SW480 (cell line): ENCODE data around the gene RABL6.
"Not testable (repeated sequence)": the region's sequence is repeated elsewhere in the genome, so short reads cannot be mapped to it uniquely, and the experiment has no call there.

ENCODE experiments used
- DNase-seq: peaks from one replicate; pipeline ENCODE4 v3.0.0-alpha.2; 2016; ENCODE audit warnings: low spot score

RABL6 gene

DNA sequence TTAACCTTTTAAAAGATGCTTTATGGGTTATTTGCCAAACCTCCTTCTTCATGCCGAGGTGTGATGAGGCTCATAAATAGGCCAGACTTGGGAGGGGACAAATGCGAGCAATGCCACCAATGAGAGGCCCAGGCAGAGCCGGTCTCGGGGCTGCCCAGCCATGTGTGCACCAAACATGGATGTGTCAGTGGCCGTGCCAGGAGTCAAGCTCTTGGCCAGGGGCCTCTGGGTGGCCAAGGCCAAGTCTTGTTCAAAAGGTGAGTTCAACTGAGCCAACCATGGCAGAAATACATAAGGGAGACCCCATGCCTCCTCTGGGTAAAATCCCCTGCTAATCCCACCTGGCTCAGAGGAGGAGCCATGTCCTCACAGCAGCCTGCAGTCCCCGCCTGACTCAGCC is 32.6 kb upstream of the RABL6 start:
- no peak for DNase-seq

- DNase-seq: no peak
Observed at GRCh38 chr9:136776947-136777346, 30.8 kb upstream of the RABL6 start.

- no peak for DNase-seq
Observed at GRCh38 chr9:136777359-136777758, 30.4 kb upstream of the RABL6 start.

GRCh38 chr9:136779808-136780207 is 27.9 kb upstream of the RABL6 start:
- no peak for DNase-seq

DNA sequence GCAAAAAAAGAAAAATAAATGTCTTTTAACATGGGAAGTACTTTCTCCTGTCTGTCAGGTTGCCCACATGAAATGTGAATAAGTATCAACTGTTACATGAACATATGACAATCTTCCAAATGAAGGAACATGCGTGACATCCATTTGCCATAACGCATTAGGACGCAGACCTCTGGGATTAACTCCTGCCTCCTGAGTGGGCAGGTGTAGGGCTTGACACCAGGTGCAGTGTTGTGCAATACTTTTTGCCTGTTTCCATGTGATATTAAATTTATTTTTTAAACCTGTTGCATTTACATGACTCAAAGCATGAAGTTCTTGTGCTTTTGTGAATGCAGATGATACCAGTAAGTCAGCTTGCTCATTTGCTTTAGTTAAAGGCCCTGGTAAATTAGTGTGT is 25.3 kb upstream of the RABL6 start:
- no peak for DNase-seq

DNA sequence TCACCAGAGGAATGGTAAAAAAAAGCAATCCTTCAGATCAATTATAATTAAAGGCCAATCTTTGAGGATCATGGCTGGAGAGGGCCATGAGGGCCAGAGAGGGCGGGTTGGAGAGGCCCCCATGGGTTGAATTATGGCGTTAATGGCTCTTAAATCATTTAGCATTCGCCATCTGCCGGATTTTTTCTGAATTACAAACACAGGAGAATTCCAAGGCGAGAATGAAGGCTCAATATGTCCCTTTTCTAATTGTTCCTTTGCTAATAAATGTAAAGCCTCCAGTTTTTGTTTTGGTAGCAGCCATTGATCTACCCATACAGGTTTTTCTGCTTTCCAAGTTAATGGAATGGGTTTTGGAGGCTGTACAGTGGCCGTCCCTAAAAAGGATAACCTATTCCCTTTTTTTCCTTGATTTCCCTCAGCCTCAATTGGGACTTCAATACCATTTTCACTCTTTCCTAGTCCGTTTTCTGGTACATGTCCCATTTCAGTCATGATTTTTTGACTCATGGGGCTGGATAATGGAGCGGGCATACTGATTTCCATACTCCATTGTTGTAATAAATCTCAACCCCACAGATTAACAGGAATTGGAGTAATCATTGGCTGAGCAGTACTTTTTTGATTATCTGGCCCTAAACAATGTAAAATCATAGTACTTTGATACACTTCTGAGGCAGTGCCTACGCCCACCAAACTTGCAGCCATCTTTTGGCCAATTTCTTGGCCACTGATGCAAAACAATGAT is 23.3 kb upstream of the RABL6 start:
- DNase-seq: no peak

DNA sequence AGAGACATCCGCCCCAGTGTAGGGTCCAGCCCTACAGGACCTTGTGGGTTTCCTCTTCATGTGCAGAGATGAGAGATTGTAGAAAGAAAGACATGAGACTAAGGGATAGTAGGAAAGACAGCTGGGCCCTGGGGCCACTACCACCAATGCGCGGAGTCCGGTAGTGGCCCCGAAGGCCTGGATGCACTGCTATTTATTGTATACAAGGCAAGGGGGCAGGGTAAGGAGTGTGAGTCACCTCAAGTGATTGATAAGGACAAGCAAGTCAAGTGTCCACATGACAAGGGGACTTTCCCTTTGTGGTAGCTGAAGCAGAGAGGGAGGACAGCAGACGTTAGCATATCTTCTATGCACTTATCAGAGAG is 22.8 kb upstream of the RABL6 start:
- DNase-seq: no peak

GRCh38 chr9:136785565-136786355 is 22.0 kb upstream of the RABL6 start:
- DNase-seq: not testable (repeated sequence)

GRCh38 chr9:136786451-136786850 is 21.3 kb upstream of the RABL6 start:
- no peak for DNase-seq

GRCh38 chr9:136786983-136787382 is 20.8 kb upstream of the RABL6 start:
- not testable (repeated sequence) for DNase-seq

DNA sequence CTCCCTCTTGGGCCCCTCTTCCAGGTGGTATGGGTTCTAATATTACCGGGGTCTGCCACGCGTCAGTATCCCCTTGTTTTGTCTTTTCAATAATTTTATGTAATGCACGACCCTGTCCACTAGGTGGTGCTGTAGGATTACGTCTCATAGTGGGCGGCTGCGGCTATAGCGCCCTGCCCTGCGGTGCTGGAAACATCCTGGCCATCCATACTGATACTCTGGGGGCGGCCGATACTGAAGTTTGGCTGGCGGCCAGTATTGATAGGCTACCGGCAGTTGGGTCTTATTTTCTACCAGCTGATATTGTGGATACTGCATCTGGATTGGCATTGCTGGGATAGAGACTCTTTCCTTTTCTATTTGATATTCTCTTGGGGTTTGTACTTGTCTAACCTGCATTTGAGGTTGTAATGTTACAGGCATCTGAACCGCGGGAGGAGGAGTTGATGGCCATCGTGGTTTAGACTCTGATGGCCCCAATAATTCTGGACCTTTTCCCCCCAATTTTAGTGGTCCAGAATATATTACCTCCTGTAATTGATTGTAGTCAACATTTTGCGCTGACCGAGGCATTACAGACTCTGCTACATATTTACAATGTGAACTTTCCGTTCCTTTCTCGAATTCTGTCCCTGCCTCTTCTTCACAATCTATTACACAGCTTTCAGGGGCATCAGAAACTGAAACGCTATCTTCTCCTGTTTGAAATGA is 19.9 kb upstream of the RABL6 start:
- peak; percentile 63 for DNase-seq

GRCh38 chr9:136788644-136789522 is 18.9 kb upstream of the RABL6 start:
- DNase-seq: not testable (repeated sequence)

DNA sequence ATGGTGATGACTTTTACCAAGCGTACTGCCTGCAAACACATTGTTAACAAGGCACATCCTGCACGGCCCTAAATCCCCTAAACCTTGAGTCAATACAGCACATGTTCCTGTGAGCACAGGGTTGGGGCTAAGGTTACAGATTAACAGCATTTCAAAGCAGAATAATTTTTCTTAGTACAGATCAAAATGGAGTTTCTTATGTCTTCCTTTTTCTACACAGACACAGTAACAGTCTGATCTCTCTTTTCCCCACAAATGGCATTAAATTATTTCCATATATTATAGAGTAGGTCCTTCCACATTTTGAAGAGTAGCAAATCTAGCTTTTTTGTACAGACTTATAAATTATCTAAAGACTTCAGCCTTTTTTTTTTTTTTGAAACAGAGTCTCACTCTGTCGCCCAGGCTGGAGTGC is 18.2 kb upstream of the RABL6 start:
- DNase-seq: no peak

DNA sequence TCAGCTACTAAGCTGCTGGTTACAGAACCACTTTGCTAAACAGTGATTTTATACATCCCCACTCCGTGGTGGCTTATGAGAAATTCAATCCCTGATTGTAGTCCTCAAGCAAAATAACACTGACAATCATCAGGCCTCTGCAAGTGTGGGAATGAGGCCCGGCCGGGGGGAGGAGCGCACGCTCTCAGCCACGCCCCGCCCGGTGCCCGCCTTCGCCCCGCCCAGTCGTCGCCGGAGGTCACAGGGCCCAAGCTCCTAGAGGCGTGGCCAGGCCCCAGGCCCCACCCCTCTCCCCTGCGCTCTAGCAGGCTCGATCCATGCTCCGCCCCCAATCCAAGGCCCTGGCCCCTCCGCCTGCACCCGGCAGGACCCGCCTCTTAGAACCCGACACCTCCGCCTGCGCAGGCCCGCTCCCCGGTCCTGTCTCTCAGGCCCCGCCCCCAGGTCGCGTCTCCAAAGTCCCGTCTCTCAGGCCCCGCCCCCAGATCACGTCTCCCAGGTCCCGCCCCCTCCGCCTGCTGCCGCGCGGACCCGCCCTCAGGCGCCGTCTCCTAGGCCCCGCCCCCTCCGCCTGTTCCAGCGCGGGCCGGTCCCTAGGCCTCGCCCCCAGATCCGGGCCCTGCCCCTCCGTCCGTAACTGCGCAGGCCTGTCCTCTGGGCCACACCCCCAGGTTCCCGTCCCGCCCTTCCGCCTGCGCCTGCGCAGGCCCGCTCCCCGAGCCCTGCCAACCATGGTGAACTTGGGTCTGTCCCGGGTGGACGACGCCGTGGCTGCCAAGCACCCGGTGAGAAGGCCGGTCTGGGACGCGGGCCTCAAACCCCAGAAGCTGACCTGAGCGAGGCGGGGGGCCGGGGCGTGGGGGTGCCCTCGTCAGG is 16.9 kb upstream of the RABL6 start, which contains the start of gene TMEM141:
Gene TMEM141, plus strand, starts transcription at position 705 of the 876 bp plus-strand sequence. Its CDS starts 27 bp downstream, at position 732.
- peak; percentile 99 for DNase-seq

- DNase-seq: peak; percentile 84
Observed at GRCh38 chr9:136791516-136792276, 16.1 kb upstream of the RABL6 start.

- DNase-seq: no peak
Observed at GRCh38 chr9:136792321-136793085, 15.2 kb upstream of the RABL6 start.

- no peak for DNase-seq
Observed at GRCh38 chr9:136793086-136793946, 14.4 kb upstream of the RABL6 start.
